HG03045 (cell line): ENCODE data around the gene SCAMP2.
"Not testable (repeated sequence)": the region's sequence is repeated elsewhere in the genome, so short reads cannot be mapped to it uniquely, and the experiment has no call there.

Experiments
- ATAC-seq: cut with Tn5 transposase; IDR thresholded peaks from one replicate; pipeline ENCODE4 v1.9.1; 2021; ENCODE audit warnings: mild to moderate bottlenecking, moderate library complexity; ENCODE audit not compliant: unreplicated experiment

Gene SCAMP2

GRCh38 chr15:74891469-74891868, 18.3 kb upstream of the SCAMP2 start:
- ATAC-seq = no peak

GRCh38 chr15:74890665-74890960, 17.4 kb upstream of the SCAMP2 start:
- no peak for ATAC-seq

- peak; percentile 87 for ATAC-seq
These were observed 16.9 kb upstream of the SCAMP2 start, which contains the start of gene MPI for GRCh38 chr15:74889883-74890664. Gene MPI, plus strand, starts transcription at chr15:74890042. Its CDS starts 32 bp downstream, at chr15:74890074.

GRCh38 chr15:74889390-74889882, 16.3 kb upstream of the SCAMP2 start:
- no peak for ATAC-seq

- ATAC-seq = no peak
These were observed 15.6 kb upstream of the SCAMP2 start for GRCh38 chr15:74888716-74889115.

- ATAC-seq = not testable (repeated sequence)
These were observed 14.5 kb upstream of the SCAMP2 start for GRCh38 chr15:74887537-74888193.

GRCh38 chr15:74885461-74885860, 12.3 kb upstream of the SCAMP2 start:
- no peak for ATAC-seq

- ATAC-seq = no peak
These were observed 11.5 kb upstream of the SCAMP2 start for GRCh38 chr15:74884428-74885223.

- no peak for ATAC-seq
These were observed 9.4 kb upstream of the SCAMP2 start for GRCh38 chr15:74882528-74882927.

GRCh38 chr15:74878273-74878672, 5.1 kb upstream of the SCAMP2 start:
- ATAC-seq = no peak

- ATAC-seq = no peak
These were observed 725 bp upstream of the SCAMP2 start for GRCh38 chr15:74873756-74874424.

GRCh38 chr15:74872702-74873035, 496 bp downstream of the SCAMP2 start:
- no peak for ATAC-seq

- no peak for ATAC-seq
These were observed 2.5 kb downstream of the SCAMP2 start for GRCh38 chr15:74870436-74871215.

- peak; percentile 43 for ATAC-seq
These were observed 3.3 kb downstream of the SCAMP2 start for GRCh38 chr15:74869726-74870407.

GRCh38 chr15:74869372-74869725, 3.8 kb downstream of the SCAMP2 start:
- ATAC-seq = no peak

- ATAC-seq = no peak
These were observed 5.1 kb downstream of the SCAMP2 start for GRCh38 chr15:74868059-74868458.

- no peak for ATAC-seq
These were observed 5.6 kb downstream of the SCAMP2 start for GRCh38 chr15:74867466-74868038.

- no peak for ATAC-seq
These were observed 7.1 kb downstream of the SCAMP2 start for GRCh38 chr15:74866090-74866489.

GRCh38 chr15:74865316-74865715, 7.8 kb downstream of the SCAMP2 start:
- no peak for ATAC-seq

GRCh38 chr15:74864296-74864695, 8.9 kb downstream of the SCAMP2 start:
- ATAC-seq = no peak
